ENCODE results near the gene SLC15A4. TPM values are rescaled to one million over a fixed set of nuclear protein-coding genes. Genes with fewer than 3 reads are reported as not detected.
A peak's percentile ranks its signal among the peaks of the same experiment; 100 is the strongest.

Gene SLC15A4
- total and polyA plus RNA-seq, 5 donors from 2014 or later = 1.7 to 12.4 (median 3.1) TPM

GRCh38 chr12:128800606-128801005 is 23.2 kb downstream of the SLC15A4 start:
- H3K9me3 Mint-ChIP-seq = peaks cover 0 to 2% (median 0%) of the 10 kb centered on the region in 7 donors

GRCh38 chr12:128798571-128799341 is 25.0 kb downstream of the SLC15A4 start:
- no peak overlapping the region for H3K4me3 ChIP-seq (ENCODE audit: low read depth, low read length)

More at GRCh38 chr12:128800606-128801005, 23.2 kb downstream of the SLC15A4 start:
- Histone ChIP-seq H3K27me3 (ENCODE audit: control insufficient read depth, insufficient read depth, low read length) (no peaks in the 10 kb centered on the region), H3K36me3 (ENCODE audit: control insufficient read depth, insufficient read depth, low read length) (peaks cover 71% of the 10 kb centered on the region), H3K4me1 (ENCODE audit: control insufficient read depth, insufficient read depth, low read length, poor library complexity, severe bottlenecking) (no peaks in the 10 kb centered on the region), H3K27ac (ENCODE audit: insufficient read depth, low read length, poor library complexity, severe bottlenecking) (no peak overlapping the region), H3K4me3 (ENCODE audit: low read depth, low read length) (no peak overlapping the region), H3K9me3 (ENCODE audit: control insufficient read depth in 2 of 2, low read length in 2 of 2) (no peaks in the 10 kb centered on the region)
- Mint-ChIP-seq H3K4me3 (no peak overlapping the region), H3K4me1 (peaks cover 13 to 22% (median 19%) of the 10 kb centered on the region in 4 donors), H3K36me3 (peaks cover 61% of the 10 kb centered on the region), H3K27ac (no peak overlapping the region), H3K27me3 (no peaks in the 10 kb centered on the region)
- no peak for DNase-seq
- ATAC-seq (ENCODE audit: low read depth in 2 of 2) = no peak

GRCh38 chr12:128797119-128798118 is 26.3 kb downstream of the SLC15A4 start:
- Mint-ChIP-seq H3K36me3 (peaks cover 56% of the 10 kb centered on the region), H3K4me3 (no peak overlapping the region), H3K9me3 (no peaks in the 10 kb centered on the region), H3K4me1 (peaks cover 9 to 24% (median 20%) of the 10 kb centered on the region in 4 donors), H3K27ac (peak overlapping the region in 2 of 3 donors; percentile 49 to 65), H3K27me3 (no peaks in the 10 kb centered on the region)
- H3K36me3 ChIP-seq (ENCODE audit: control insufficient read depth, insufficient read depth, low read length) = peaks cover 75% of the 10 kb centered on the region
- H3K27ac ChIP-seq (ENCODE audit: insufficient read depth, low read length, poor library complexity, severe bottlenecking) = no peak overlapping the region
- no peaks in the 10 kb centered on the region for H3K4me1 ChIP-seq (ENCODE audit: control insufficient read depth, insufficient read depth, low read length, poor library complexity, severe bottlenecking)
- DNase-seq (peak in 1 of 3 donors; percentile 66), ATAC-seq (ENCODE audit: low read depth in 2 of 2) (peak in 1 of 2 donors; percentile 46)
- no peaks in the 10 kb centered on the region for H3K27me3 ChIP-seq (ENCODE audit: control insufficient read depth, insufficient read depth, low read length)
- no peaks in the 10 kb centered on the region for H3K9me3 ChIP-seq (ENCODE audit: control insufficient read depth in 2 of 2, low read length in 2 of 2)
- H3K4me3 ChIP-seq (ENCODE audit: low read depth, low read length) = no peak overlapping the region

More at GRCh38 chr12:128798571-128799341, 25.0 kb downstream of the SLC15A4 start:
- Mint-ChIP-seq H3K4me3 (no peak overlapping the region), H3K27me3 (no peaks in the 10 kb centered on the region), H3K4me1 (peaks cover 9 to 27% (median 23%) of the 10 kb centered on the region in 4 donors), H3K36me3 (peaks cover 60% of the 10 kb centered on the region), H3K27ac (no peak overlapping the region), H3K9me3 (no peaks in the 10 kb centered on the region)
- ATAC-seq (ENCODE audit: low read depth in 2 of 2) (no peak), DNase-seq (peak in 1 of 3 donors; percentile 27)
- Histone ChIP-seq H3K36me3 (ENCODE audit: control insufficient read depth, insufficient read depth, low read length) (peaks cover 73% of the 10 kb centered on the region), H3K27me3 (ENCODE audit: control insufficient read depth, insufficient read depth, low read length) (no peaks in the 10 kb centered on the region), H3K27ac (ENCODE audit: insufficient read depth, low read length, poor library complexity, severe bottlenecking) (no peak overlapping the region), H3K9me3 (ENCODE audit: control insufficient read depth in 2 of 2, low read length in 2 of 2) (no peaks in the 10 kb centered on the region), H3K4me1 (ENCODE audit: control insufficient read depth, insufficient read depth, low read length, poor library complexity, severe bottlenecking) (no peaks in the 10 kb centered on the region)

GRCh38 chr12:128796439-128797118 is 27.2 kb downstream of the SLC15A4 start:
- no peaks in the 10 kb centered on the region for H3K4me1 ChIP-seq (ENCODE audit: control insufficient read depth, insufficient read depth, low read length, poor library complexity, severe bottlenecking)
- no peaks in the 10 kb centered on the region for H3K27me3 ChIP-seq (ENCODE audit: control insufficient read depth, insufficient read depth, low read length)
- peaks cover 9 to 24% (median 14%) of the 10 kb centered on the region in 4 donors for H3K4me1 Mint-ChIP-seq
- no peaks in the 10 kb centered on the region for H3K27me3 Mint-ChIP-seq
- H3K36me3 Mint-ChIP-seq = peaks cover 58% of the 10 kb centered on the region
- peak overlapping the region in 1 of 4 donors; percentile 5 for H3K4me3 Mint-ChIP-seq
- no peak overlapping the region for H3K4me3 ChIP-seq (ENCODE audit: low read depth, low read length)
- no peaks in the 10 kb centered on the region for H3K9me3 Mint-ChIP-seq
- DNase-seq = no peak
- no peak for ATAC-seq (ENCODE audit: low read depth in 2 of 2)
- peaks cover 69% of the 10 kb centered on the region for H3K36me3 ChIP-seq (ENCODE audit: control insufficient read depth, insufficient read depth, low read length)
- H3K27ac Mint-ChIP-seq = peak overlapping the region in 1 of 3 donors; percentile 65
- no peaks in the 10 kb centered on the region for H3K9me3 ChIP-seq (ENCODE audit: control insufficient read depth in 2 of 2, low read length in 2 of 2)
- H3K27ac ChIP-seq (ENCODE audit: insufficient read depth, low read length, poor library complexity, severe bottlenecking) = no peak overlapping the region

GRCh38 chr12:128795530-128796361 is 28.0 kb downstream of the SLC15A4 start:
- Histone ChIP-seq H3K27ac (ENCODE audit: insufficient read depth, low read length, poor library complexity, severe bottlenecking) (no peak overlapping the region), H3K27me3 (ENCODE audit: control insufficient read depth, insufficient read depth, low read length) (no peaks in the 10 kb centered on the region), H3K36me3 (ENCODE audit: control insufficient read depth, insufficient read depth, low read length) (peaks cover 64% of the 10 kb centered on the region), H3K4me3 (ENCODE audit: low read depth, low read length) (no peak overlapping the region), H3K9me3 (ENCODE audit: control insufficient read depth in 2 of 2, low read length in 2 of 2) (no peaks in the 10 kb centered on the region), H3K4me1 (ENCODE audit: control insufficient read depth, insufficient read depth, low read length, poor library complexity, severe bottlenecking) (no peaks in the 10 kb centered on the region)
- peaks cover 52% of the 10 kb centered on the region for H3K36me3 Mint-ChIP-seq
- ATAC-seq (ENCODE audit: low read depth in 2 of 2) (no peak), DNase-seq (no peak)
- no peaks in the 10 kb centered on the region for H3K9me3 Mint-ChIP-seq
- peaks cover 9 to 24% (median 10%) of the 10 kb centered on the region in 4 donors for H3K4me1 Mint-ChIP-seq
- no peak overlapping the region for H3K4me3 Mint-ChIP-seq
- no peaks in the 10 kb centered on the region for H3K27me3 Mint-ChIP-seq
- H3K27ac Mint-ChIP-seq = peak overlapping the region in 1 of 3 donors; percentile 71

GRCh38 chr12:128794661-128795529 is 28.9 kb downstream of the SLC15A4 start:
- peaks cover 48% of the 10 kb centered on the region for H3K36me3 Mint-ChIP-seq
- Histone ChIP-seq H3K27ac (ENCODE audit: insufficient read depth, low read length, poor library complexity, severe bottlenecking) (no peak overlapping the region), H3K36me3 (ENCODE audit: control insufficient read depth, insufficient read depth, low read length) (peaks cover 55% of the 10 kb centered on the region), H3K9me3 (ENCODE audit: control insufficient read depth in 2 of 2, low read length in 2 of 2) (no peaks in the 10 kb centered on the region), H3K27me3 (ENCODE audit: control insufficient read depth, insufficient read depth, low read length) (no peaks in the 10 kb centered on the region), H3K4me3 (ENCODE audit: low read depth, low read length) (no peak overlapping the region), H3K4me1 (ENCODE audit: control insufficient read depth, insufficient read depth, low read length, poor library complexity, severe bottlenecking) (no peaks in the 10 kb centered on the region)
- H3K4me3 Mint-ChIP-seq = peak overlapping the region in 1 of 4 donors; percentile 54
- H3K4me1 Mint-ChIP-seq = peaks cover 9 to 24% (median 10%) of the 10 kb centered on the region in 4 donors
- H3K9me3 Mint-ChIP-seq = no peaks in the 10 kb centered on the region
- H3K27me3 Mint-ChIP-seq = no peaks in the 10 kb centered on the region
- ATAC-seq (ENCODE audit: low read depth in 2 of 2) (no peak), DNase-seq (peak in 1 of 3 donors; percentile 16)
- H3K27ac Mint-ChIP-seq = peak overlapping the region; percentile 4 to 71 (median 25)

Data from CD4-positive, CD25-positive, alpha-beta regulatory T cell (primary cell).